OCI-LY7 (cell line): ENCODE data around the gene SAMD13. TPM values are rescaled to one million over a fixed set of nuclear protein-coding genes. Genes with fewer than 3 reads are reported as not detected.

Source experiments
- BruUV-seq: library from RNA; stranded (reverse); fragments of 400-500 nt; replicated peaks from 2 replicates; lab custom pipeline; 2021; lab: Mats Ljungman, UMichigan
- CTCF ChIA-PET: fragments of 300-600 bp; sonication (Branson Sonifier 250); formaldehyde crosslinking; loops from one replicate; lab custom pipeline; 2022; ENCODE audit warnings: antibody characterized with exemption; ENCODE audit not compliant: unreplicated experiment; lab: Charles Lee
- POLR2A ChIA-PET: fragments of 300-600 bp; sonication (Branson Sonifier 250); formaldehyde crosslinking; loops from one replicate; lab custom pipeline; 2022; ENCODE audit warnings: antibody characterized with exemption; lab: Charles Lee
- DNase-seq: peaks from one replicate; pipeline ENCODE4 v3.0.0-alpha.2; 2015; ENCODE audit warnings: low spot score
- H2AFZ ChIP-seq: fragments of 200-600 bp; sonication (generic), shearing (Covaris generic); 2 replicates; pipeline ENCODE4 v1.6.1; 2014; ENCODE audit warnings: mild to moderate bottlenecking, antibody characterized with exemption, low read length, moderate library complexity
- H3K27ac ChIP-seq: fragments of 200-600 bp; sonication (generic); 2 replicates; pipeline ENCODE4 v1.5.1; 2014; ENCODE audit warnings: mixed run types, low read depth, mild to moderate bottlenecking, moderate library complexity, low read length, inconsistent platforms; ENCODE audit not compliant: poor library complexity, severe bottlenecking
- H3K36me3 ChIP-seq: fragments of 200-600 bp; sonication (generic); 2 replicates; pipeline ENCODE4 v1.6.1; 2014; ENCODE audit warnings: mild to moderate bottlenecking, antibody characterized with exemption, low read length, moderate library complexity, mixed read lengths; ENCODE audit not compliant: insufficient read depth
- H3K4me1 ChIP-seq: fragments of 200-600 bp; sonication (generic); 2 replicates; pipeline ENCODE4 v1.5.1; 2014; ENCODE audit warnings: mild to moderate bottlenecking, low read length; ENCODE audit not compliant: insufficient read depth, poor library complexity, severe bottlenecking
- H3K4me2 ChIP-seq: fragments of 200-600 bp; sonication (generic); 2 replicates; pipeline ENCODE4 v1.6.1; 2014; ENCODE audit warnings: mild to moderate bottlenecking, low read length
- H3K4me3 ChIP-seq: fragments of 200-600 bp; sonication (generic); 2 replicates; pipeline ENCODE4 v1.5.1; 2014; ENCODE audit warnings: mild to moderate bottlenecking, low read depth, low read length; ENCODE audit not compliant: poor library complexity, severe bottlenecking
- H3K79me2 ChIP-seq: fragments of 200-600 bp; sonication (generic); 2 replicates; pipeline ENCODE4 v1.6.1; 2016; ENCODE audit warnings: low read depth, mild to moderate bottlenecking, low read length, moderate library complexity, mixed read lengths; ENCODE audit not compliant: insufficient read depth
- H3K9me2 ChIP-seq: fragments of 200-600 bp; sonication (generic); 2 replicates; pipeline ENCODE4 v1.6.1; 2016; ENCODE audit warnings: mild to moderate bottlenecking, low read length, mixed read lengths; ENCODE audit not compliant: insufficient read depth
- H3K9me3 ChIP-seq: fragments of 200-600 bp; sonication (generic); 2 replicates; pipeline ENCODE4 v1.6.1; 2014; ENCODE audit warnings: mild to moderate bottlenecking, mixed run types, low read length, mixed read lengths
- H4K20me1 ChIP-seq: fragments of 200-600 bp; sonication (generic); 2 replicates; pipeline ENCODE4 v1.6.1; 2014; ENCODE audit warnings: mild to moderate bottlenecking, antibody characterized with exemption, low read length, moderate library complexity, mixed read lengths; ENCODE audit not compliant: insufficient read depth
- EZH2phosphoT487 ChIP-seq: fragments of 200-600 bp; sonication (generic); IDR thresholded peaks from 2 replicates; pipeline ENCODE4 v1.6.1; 2018; ENCODE audit warnings: low read depth, borderline replicate concordance, mild to moderate bottlenecking, mixed run types, antibody characterized with exemption, low read length, moderate library complexity, mixed read lengths
- intact Hi-C: fragments of 100-400 bp; cut with micrococcal nuclease; formaldehyde crosslinking; loops from one replicate; pipeline ENCODE4 v1.10.0; 2022; ENCODE audit not compliant: unreplicated experiment
- total RNA-seq, 2 experiments: library from RNA; depleted of rRNA in 1 of 2; stranded (reverse); fragments of >200 nt in 1 of 2; shearing (Covaris generic) in 1 of 2; gene quantifications; 2 replicates each; pipeline ENCODE4 v1.2.3, GENCODE V29; 2014 to 2022
- TF ChIP-seq, protein P1 (sequence below): fragments of 200-600 bp; sonication (generic); conservative IDR thresholded peaks from 2 replicates; pipeline ENCODE4 v1.5.1; 2014; ENCODE audit warnings: mild to moderate bottlenecking, antibody characterized with exemption, low read length, moderate library complexity, mixed read lengths

SAMD13 gene
- total RNA-seq, 2 experiments from 2014 or later = 5.4 to 5.7 TPM

GRCh38 chr1:84280912-84281311 lies 20.6 kb upstream of the SAMD13 start:
- BruUV-seq = no TSS peak
- ChIA-PET CTCF (no interaction called here), POLR2A (interaction anchor here (0.6 to 1.0 kb wide), 2 partner anchors 22 to 501 kb away, joined by 3 read pairs; no protein-coding TSS in a partner anchor)
- Histone ChIP-seq H3K27ac (no peak overlapping the region), H3K4me3 (no peak overlapping the region), H3K9me2 (no peaks in the 10 kb centered on the region), H3K79me2 (no peaks in the 10 kb centered on the region), H4K20me1 (no peaks in the 10 kb centered on the region), H2AFZ (no peak overlapping the region), H3K4me2 (no peak overlapping the region), H3K36me3 (no peaks in the 10 kb centered on the region), H3K4me1 (no peaks in the 10 kb centered on the region), H3K9me3 (0 out of 2 replicates have a peak, but pooled peaks cover 5% of the 10 kb centered on the region)
- DNase-seq = no peak
- intact Hi-C loops = no loop called here
- TF ChIP-seq, protein P1, sequence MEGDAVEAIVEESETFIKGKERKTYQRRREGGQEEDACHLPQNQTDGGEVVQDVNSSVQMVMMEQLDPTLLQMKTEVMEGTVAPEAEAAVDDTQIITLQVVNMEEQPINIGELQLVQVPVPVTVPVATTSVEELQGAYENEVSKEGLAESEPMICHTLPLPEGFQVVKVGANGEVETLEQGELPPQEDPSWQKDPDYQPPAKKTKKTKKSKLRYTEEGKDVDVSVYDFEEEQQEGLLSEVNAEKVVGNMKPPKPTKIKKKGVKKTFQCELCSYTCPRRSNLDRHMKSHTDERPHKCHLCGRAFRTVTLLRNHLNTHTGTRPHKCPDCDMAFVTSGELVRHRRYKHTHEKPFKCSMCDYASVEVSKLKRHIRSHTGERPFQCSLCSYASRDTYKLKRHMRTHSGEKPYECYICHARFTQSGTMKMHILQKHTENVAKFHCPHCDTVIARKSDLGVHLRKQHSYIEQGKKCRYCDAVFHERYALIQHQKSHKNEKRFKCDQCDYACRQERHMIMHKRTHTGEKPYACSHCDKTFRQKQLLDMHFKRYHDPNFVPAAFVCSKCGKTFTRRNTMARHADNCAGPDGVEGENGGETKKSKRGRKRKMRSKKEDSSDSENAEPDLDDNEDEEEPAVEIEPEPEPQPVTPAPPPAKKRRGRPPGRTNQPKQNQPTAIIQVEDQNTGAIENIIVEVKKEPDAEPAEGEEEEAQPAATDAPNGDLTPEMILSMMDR = no peak
- TF ChIP-seq EZH2phosphoT487 = no peak

- no peak overlapping the region for H3K4me2 ChIP-seq
- H3K9me2 ChIP-seq = no peaks in the 10 kb centered on the region
- no TSS peak for BruUV-seq
- H3K36me3 ChIP-seq = no peaks in the 10 kb centered on the region
- intact Hi-C loops = no loop called here
- no peak for DNase-seq
- H3K4me3 ChIP-seq = no peak overlapping the region
- H3K4me1 ChIP-seq = no peaks in the 10 kb centered on the region
- ChIA-PET CTCF (no interaction called here), POLR2A (interaction anchor here (0.7 kb wide), 2 partner anchors 18 to 778 kb away, joined by 3 read pairs; no protein-coding TSS in a partner anchor)
- H3K9me3 ChIP-seq = peaks cover 22% of the 10 kb centered on the region; the same call in 1 of the 2 replicates
- H3K79me2 ChIP-seq = no peaks in the 10 kb centered on the region
- no peak overlapping the region for H3K27ac ChIP-seq
- H4K20me1 ChIP-seq = no peaks in the 10 kb centered on the region
- TF ChIP-seq EZH2phosphoT487 = no peak
- TF ChIP-seq, protein P1 = no peak
- no peak overlapping the region for H2AFZ ChIP-seq
These were observed 18.7 kb upstream of the SAMD13 start for GRCh38 chr1:84282780-84283333.

- no peaks in the 10 kb centered on the region for H3K4me1 ChIP-seq
- H3K79me2 ChIP-seq = no peaks in the 10 kb centered on the region
- no peak for DNase-seq
- H2AFZ ChIP-seq = no peak overlapping the region
- no peak overlapping the region for H3K4me3 ChIP-seq
- BruUV-seq = no TSS peak
- POLR2A ChIA-PET = no interaction called here
- no peak overlapping the region for H3K4me2 ChIP-seq
- no peaks in the 10 kb centered on the region for H3K9me2 ChIP-seq
- H3K27ac ChIP-seq = no peak overlapping the region
- CTCF ChIA-PET = no interaction called here
- peaks cover 25% of the 10 kb centered on the region; the same call in 1 of the 2 replicates for H3K9me3 ChIP-seq
- intact Hi-C loops = no loop called here
- H3K36me3 ChIP-seq = no peaks in the 10 kb centered on the region
- H4K20me1 ChIP-seq = no peaks in the 10 kb centered on the region
- TF ChIP-seq EZH2phosphoT487 = no peak
- TF ChIP-seq, protein P1 = no peak
These were observed 18.1 kb upstream of the SAMD13 start for GRCh38 chr1:84283381-84283780.
